ENCODE data around the gene DHRS11.

The DHRS11 gene

DNA sequence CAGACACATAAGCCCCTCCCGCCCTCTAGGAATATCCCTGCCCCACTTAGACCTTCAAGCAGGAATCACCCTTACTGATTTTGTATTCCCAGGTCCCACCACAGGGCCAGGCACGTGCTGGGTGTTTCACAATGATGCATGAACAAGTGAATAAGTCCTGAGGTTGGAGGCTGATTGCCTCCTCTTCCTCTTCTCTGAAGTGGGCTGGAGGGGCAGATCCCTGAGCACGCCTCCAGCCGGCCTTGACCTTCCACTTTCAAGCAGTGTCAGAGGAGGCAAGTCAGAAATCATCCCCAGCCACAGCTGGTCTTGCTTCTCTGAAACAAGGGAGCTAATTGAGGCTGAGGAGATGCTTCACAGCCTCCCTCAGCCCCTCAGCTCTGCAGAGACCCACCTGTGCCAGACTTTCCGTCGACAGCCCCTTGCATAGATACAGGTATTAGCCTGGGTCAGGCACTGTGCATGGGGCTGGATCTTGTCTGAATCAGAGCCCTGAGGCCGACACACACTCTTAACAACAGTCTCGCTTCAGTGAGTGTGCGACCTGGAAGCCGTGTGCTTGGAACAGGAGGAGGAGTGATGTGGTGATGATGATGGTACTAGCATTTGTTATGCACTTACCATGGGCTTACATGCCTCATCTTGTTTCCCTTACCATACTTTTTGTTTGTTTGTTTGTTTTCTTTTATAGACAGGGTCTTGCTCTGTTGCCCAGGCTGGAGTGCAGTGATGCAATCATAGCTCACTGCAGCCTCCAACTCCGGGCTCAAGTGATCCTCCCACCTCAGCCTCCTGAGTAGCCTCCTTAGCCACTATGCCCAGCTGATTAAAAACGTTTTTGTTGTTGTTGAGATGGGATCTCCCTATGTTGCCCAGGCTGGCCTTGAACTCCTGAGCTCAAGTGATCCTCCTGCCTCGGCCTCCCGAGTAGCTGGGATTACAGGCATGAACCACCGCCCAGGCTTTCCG, 24.7 kb downstream of the DHRS11 start:
- DNase-seq: no peak

DNA sequence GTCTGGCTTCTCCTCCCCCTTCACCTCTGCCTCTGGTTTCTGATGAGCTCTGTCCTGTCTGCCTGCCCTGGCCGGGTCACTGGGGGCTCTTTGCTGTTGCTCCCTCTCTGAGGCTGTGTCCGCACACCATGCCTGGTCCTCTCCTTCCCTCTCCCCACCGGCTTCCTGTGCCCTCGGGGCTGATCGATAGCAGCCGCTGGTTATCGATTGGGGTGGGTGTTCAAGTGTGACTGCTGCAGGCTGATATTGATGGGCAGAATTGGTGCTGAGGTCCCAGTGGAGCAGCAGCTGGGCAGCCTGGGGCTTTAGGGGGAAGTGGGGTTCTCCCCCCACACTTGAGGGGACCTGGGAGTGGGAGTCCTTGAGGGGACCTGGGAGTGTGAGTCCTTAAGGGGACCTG, 26.1 kb downstream of the DHRS11 start:
- DNase-seq: no peak

DNA sequence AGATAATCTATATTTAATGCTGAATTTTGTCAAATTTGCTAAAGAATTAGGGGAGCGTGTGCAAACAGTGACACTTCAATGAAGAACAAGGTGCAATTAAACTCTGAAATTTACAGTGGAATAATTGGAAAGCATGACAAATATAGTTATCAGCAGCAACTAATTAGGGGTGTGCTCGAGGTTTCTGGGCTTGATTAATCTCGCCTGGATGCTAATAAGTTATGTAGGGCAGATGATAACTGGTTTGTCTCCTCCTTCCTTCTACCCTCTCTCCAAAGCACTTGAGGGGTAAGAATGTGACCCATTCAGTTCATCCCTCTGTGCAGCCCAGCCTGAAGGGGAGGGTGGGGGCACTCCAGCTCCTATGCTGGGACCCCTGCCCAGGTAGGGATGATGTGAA, 31.6 kb downstream of the DHRS11 start:
- no peak for DNase-seq

DNA sequence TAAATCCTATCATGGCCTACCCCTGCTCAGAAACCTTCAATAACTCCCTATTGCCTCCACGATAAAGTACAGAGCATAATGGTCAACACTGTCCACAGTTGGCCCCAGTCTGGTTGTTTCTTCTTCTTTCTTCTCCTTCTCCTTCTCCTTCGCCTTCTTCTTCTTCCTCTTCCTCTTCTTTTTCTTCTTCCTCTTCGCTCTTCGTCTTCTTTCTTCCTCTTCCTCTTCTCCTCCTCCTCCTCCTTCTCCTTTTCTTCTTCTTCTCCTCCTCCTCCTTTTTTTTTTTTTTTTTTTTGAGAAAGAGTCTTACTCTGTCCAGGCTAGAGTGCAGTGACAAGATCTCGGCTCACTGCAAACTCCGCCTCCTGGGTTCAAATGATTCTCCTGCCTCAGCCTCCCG, 33.5 kb downstream of the DHRS11 start:
- DNase-seq: no peak

DNA sequence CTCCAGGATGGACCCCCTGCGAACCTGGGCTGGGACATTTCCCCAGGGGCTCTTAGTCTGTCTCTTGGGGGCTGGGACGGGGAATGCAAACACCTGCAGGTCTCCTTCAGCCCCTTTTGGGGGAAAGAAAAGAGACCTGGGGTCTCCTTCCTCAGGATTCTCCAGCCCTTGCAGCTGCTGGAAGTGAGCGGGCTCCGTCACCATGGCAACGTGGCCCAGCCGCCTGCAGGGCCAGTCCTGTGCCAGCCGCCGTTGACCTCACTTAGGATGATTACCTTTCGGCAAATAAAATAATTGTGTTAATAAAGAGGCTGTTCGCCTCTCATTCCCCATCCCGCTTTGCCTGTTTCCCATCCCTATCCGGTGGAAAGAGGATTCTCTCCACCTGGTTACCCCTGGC, 35.4 kb downstream of the DHRS11 start:
- DNase-seq: no peak

DNA sequence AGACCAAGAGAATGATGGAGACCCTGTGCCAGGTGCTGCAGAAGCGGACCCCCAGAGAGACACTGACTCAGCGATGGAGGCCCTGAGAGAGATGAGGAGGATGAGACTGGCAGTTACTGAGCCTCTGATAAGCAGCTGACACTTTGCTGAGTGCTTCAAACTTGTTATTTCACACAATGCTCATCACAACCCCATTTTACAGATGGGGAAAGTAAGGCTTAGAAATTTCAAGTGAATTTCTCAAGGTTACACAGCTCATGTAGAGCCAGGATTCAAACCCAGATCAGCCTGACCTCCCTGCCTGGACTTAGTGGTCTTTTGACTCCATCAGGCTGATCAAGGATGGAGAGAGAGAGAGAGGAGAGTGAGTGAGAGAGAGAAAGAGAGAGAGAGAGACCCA, 36.9 kb downstream of the DHRS11 start:
- DNase-seq: no peak

DNA sequence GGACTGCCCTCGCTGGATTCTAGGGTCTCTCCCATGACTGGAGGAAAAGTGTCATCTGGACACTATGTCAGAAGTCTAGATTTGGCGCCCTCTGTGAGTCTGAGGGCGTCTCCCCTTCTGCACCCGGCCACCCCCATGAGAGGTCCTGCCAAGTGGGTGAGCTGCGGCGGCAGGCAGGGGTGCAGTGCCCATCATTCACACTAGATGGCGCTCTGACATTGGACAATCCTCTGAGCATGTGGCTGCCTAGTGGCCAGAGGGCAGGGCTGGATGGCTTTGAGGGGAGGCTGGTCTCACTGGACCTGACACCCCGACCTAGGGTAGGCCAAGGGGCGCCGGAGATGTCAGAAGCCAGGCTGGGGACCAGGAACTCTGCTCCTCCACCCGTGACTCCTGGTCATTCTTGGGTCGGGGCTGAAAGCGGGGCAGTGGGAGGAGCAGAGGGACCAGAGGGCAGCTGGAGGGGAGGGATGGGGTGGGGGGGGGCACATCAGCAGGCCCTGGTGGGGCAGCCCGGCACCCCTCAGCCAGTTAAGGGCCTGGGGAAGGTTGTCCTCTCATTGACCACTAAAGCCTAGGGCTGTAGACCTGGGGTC, 37.7 kb downstream of the DHRS11 start:
- peak; percentile 62 to 81 for DNase-seq

DNA sequence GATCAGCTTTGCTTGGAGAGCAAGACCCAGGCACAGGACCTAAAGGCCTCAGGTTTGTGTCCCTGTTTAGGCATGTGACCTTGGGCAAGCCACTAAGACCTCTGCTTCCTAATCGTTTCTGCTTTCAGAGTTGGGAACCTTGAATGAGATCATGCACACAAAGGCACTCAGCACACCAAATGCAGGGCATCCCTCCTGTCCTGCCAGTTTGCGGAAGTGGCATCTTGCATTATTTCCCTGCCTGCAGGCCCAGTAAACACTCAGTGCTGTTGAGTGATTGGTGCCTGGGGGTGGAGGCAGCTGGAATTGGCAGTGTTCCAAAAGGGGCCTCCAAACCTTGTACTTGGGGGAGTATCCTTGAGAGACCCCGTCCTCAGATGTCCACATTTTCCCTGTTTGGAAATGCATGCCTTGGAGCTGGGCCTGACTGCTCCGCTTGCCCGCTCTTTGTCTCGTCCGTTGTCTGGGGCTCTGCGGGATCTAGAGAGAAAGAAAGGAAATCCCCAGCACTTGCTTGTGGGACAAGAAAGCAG, 38.4 kb downstream of the DHRS11 start:
- no peak for DNase-seq

DNA sequence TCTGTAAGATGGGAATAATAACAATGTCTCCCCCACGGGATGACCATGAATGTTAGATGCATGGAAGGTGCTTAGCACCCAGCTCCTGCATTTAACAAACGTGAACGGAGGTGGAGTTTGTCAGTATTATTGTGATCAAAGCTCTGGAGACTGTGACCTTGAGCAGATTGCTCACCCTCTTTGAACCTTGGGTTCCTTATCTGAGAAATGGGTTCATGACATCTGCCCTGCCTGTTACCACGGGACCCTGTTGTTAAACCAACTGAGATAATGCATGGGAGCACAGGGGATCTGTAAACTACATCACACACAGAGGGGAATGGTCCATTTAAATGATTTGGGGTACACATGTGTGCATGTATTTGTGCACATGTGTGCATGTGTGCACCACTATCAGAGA, 39.3 kb downstream of the DHRS11 start:
- no peak for DNase-seq

DNA sequence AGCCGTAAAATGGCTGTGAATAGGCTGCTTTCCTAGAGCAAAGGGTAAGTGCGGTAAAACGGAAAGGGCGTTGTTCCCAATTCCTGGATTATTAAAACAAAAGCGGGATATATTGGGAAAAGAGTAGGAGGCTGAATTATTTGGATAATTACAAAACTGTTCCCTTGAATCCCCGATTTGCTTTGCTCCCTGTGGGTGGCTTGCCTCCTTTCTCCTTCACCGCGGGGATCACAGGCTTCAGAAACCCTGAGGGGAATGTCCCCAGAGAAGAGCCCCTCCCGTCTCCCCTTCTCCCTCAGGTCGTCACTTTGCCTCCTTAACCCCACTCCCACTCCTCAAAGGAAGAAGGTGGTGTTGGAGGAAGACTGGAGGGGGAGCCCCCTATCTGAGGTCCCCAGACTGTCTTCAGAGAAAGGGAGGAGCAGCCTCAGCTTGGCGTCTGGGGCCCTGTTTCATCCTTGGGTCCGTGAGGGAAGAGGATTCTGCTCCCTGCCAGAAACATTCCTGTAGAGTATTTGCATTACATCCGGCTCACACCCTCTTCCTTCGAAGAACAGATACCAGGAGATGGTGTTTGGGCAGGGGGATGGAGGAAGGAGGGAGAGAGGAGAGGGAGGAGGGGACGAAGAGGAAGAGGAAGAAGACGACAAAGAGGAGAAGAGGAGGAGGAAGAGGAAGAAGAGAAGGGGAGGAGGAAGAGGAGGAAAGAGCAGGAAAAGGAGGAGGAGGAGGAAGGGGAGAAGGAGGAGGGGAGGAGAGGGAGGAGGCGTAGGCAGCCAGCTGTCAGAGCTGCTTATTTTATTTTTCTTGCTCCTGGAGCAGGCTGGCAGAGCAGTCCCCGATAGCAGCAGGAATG, 41.5 kb downstream of the DHRS11 start:
- no peak for DNase-seq

DNA sequence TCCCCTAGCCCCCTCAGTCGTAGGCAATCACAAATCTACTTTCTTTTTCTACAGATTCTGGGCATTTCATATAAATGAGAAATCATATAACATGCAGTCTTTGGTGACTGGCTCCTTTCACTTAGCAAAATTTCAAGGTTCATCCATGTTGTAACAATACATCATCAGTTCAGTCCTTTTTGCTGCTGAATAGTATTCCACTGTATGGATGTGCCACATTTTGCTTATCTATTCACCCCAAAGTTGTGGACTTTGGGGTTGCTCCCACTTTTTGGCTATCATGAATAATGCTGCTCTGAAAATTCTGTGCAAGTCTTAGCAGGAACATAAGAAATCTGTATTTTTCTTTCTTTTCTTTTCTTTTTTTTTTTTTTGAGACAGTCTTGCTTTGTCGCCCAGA, 48.7 kb downstream of the DHRS11 start:
- no peak for DNase-seq

DNA sequence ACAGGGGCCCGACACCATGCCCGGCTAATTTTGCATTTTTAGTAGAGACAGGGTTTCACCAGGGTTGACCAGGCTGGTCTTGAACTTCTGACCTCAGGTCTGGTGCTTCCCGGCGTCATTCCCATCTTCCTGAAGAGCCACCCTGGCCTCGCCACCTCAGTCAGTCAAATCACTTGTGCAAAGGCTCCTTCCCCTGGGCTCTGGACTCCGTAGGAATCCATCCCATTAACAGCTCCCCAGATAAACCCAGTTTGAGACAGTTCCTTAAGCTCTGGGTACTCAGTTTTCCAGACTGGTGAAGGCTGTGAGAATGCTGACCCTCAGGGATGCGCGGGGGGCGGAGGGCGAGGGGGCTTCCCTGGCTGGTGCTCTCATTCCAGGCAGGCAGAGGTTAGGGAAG, 49.2 kb downstream of the DHRS11 start:
- DNase-seq: no peak

DNA sequence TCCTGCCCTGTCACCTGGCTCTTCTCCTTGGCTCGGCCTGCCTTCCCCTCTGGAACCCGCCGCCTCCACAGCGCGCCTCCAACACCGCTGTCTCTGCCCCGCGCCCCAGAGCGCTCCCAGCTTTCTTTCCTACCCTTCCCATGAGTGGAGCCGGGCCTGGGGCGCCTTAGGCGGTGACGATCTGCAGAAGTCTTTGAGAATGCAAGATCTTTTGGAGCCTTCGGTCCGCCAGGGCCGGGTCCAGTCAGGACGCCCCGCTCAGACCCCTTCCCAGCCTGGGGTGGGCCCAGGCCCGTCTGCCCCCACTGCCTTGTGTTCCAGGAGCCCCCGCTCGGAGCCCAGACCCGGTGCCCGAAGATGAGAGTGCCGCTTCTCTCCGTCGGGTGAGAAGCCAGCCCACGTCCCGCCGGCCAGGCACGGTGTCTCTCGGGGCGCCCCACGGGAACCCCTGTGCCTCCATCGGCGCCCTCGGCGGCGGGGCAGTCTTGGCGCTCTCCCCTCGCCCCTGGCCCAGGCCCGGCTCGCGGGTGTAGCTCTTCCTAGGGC, 49.7 kb downstream of the DHRS11 start:
- DNase-seq: no peak

DNA sequence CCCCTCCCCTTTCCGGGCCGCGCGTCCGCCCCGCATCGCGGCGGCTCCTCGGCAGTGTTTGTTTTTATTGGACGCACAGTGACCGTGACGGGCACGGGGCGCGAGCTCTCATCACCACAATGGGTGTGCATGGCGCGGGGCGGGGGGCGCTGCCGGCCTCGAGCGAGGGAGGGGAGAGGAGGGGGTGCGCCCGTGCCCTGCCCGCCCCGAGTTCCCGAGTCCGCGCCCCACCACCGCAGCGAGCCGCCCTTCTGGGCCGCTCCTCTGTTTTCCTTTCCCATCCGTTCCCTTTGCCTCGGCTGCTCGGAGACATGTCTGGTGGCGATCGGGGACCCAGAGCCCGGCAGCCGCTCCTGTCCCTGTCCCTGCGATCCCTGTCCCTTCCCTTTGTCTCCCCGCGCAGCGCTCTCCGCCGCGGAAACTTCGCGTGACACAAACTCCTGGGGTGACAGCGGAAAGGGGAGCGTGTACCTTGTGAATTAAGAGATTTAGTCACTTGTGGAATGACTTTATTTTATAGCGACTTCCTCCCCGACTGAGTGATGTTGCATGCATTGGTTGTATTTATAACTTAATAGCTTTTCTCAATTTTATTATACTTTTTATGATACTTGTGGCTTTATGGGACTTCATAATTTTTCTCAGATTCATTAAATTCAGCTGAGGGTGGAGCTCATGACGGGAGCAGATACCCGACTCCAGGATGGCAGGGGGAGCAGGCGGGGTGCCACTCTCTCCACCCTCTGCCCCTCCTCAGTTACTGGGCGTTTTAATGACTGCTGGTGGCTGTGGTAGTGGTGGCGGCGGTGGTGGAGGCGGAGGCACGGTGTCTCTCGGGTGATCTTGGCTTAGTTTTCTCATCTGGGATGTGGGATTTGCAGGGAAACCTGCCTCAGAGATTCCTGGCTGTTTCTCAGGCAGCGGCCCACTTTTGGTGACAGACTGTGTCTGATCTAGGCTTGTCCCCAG, 50.5 kb downstream of the DHRS11 start:
- no peak for DNase-seq

DNA sequence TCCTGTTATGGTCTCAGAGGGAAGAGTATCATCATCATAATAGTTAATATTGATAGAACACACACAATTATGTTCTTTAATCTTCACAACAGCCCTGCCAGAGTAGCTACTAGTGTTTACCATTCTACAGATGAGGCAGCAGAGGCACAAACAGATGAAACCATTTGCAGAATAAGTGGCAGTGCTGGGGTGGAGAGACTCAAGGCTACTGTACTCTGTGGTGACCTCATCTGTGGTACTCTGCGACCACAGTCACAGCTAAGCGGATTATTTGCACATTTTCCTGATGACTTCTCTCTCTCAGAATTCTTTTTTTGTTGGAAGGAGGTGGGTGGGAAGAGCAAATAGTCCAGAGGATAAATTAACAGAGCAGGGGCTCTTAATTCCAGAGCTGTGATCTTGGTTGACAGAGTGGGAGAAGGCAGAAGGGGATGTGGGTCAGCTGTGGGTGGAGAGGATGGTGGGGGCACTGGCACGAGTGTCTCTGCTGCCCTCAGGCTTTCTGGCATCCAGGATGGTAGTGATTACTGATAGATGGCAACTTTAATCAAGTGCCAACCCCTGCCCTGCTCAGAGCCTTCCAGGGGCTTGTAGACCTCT, 51.5 kb downstream of the DHRS11 start:
- DNase-seq: no peak

DNA sequence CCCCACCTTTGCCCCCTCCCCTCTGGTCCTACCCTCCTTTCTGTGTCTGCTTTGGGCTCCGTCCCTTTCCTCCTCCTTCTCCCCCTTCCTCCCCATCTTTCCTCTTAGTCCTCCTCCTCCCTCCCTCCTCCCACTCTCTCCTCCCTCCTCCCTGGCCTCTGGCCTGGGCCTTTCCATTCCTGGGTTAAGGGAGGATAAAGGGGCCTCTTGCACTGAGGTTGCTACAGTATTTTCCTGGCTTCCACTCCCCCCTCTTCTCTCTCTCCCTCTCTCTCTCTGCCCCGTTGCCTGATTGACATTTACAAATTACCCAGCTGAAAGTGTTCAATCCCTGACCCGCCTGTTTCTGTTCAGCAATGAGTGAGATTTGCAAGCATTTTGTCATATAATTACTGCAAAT, 53.7 kb downstream of the DHRS11 start:
- no peak for DNase-seq

DNA sequence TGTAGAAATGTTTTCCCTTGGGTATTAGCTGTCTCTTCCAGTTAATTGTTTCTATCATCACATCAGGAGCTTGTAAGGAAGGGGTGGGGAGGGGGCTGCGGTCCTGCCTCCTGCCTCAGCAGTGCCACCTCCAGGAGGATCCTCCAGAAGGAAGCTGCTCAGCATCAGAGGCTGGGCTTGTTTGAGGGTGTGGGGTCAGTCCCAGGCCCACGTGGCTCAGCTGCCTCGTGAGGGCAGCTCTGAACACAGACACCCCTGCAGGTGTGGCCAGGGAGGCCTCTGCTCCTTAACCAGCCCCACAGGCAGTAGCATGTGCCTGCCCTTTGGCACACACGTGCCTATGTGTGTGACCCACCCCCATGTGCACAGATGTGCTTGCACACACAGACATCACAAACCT, 56.0 kb downstream of the DHRS11 start:
- no peak for DNase-seq

DNA sequence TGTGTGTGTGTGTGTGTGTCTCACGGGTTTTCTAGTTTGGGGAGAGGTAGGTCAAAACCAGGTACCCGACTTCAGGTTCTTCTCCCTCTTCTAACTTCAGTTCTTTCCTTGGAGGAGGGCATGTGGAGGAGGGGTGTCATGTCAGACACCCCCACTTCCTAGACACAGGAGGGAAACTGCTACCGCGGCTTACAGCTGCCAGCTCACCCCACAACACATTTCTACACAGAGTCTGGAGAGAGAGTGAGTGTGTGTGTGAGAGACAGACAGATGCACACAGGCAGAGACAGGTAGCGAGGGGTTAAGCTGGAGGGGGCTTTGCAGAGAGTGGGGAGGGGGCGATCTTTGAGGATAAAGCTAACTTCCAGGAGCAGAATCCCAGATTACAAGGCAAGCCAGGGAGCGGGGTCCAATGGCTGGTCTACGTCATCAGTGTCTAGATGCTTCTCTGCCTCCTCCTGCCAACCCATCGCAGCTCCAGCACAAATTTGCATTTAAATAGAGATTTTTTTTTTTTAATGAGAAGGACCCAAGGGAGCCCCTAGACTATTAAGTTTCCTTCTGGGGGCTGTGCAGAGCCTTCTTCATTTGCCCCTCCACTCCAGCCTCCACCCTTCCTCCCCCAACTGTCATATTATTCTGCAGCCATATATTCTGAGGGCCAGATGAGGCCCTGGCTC, 58.6 kb downstream of the DHRS11 start:
- no peak for DNase-seq
